Heart left ventricle (tissue), 16 donors: ENCODE measurements around the gene HDX. TPM values are rescaled to one million over a fixed set of nuclear protein-coding genes. Genes with fewer than 3 reads are reported as not detected.
A peak's percentile ranks its signal among the peaks of the same experiment; 100 is the strongest.

Source experiments
- ATAC-seq, 4 donors: fragments of 200-7000 bp; cut with Tn5 transposase; one replicate each; pipeline ENCODE4 v1.9.1; 2020 to 2022; ENCODE audit warnings: moderate library complexity in 4 of 4, mild to moderate bottlenecking in 3 of 4, moderate number of reproducible peaks in 1 of 4
- DNase-seq, 5 donors: peaks; one replicate each; pipeline ENCODE4 v3.0.0-alpha.2; 2020
- H3K27ac ChIP-seq, 12 donors: fragments of 200-600 bp; sonication (generic) in 4 of 12; one replicate each; pipeline versions ENCODE4 v1.5.0 to v1.8.0; 2016 to 2022; ENCODE audit warnings: mild to moderate bottlenecking in 2 of 12
- H3K27me3 ChIP-seq, 9 donors: fragments of 200-600 bp; sonication (generic) in 2 of 9; one replicate each; pipeline versions ENCODE4 v1.5.1 to v1.8.0; 2016 to 2022; ENCODE audit warnings: mild to moderate bottlenecking in 3 of 9
- H3K36me3 ChIP-seq, 9 donors: fragments of 200-600 bp; sonication (generic) in 2 of 9; one replicate each; pipeline versions ENCODE4 v1.5.0 to v1.8.0; 2018 to 2022; ENCODE audit warnings: mild to moderate bottlenecking in 2 of 9
- H3K4me1 ChIP-seq, 12 donors: fragments of 200-600 bp; sonication (generic) in 4 of 12; one replicate each; pipeline versions ENCODE4 v1.5.0 to v1.8.0; 2016 to 2022; ENCODE audit warnings: mild to moderate bottlenecking in 3 of 12
- H3K4me3 ChIP-seq, 12 donors: fragments of 200-600 bp; sonication (generic) in 4 of 12; one replicate each; pipeline versions ENCODE4 v1.5.0 to v1.8.0; 2017 to 2022; ENCODE audit warnings: mild to moderate bottlenecking in 9 of 12, moderate library complexity in 4 of 12
- H3K9me3 ChIP-seq, 12 donors: fragments of 200-600 bp; sonication (generic) in 4 of 12; one replicate each; pipeline versions ENCODE4 v1.5.0 to v1.8.0; 2016 to 2022; ENCODE audit warnings: mild to moderate bottlenecking in 1 of 12
- CTCF ChIP-seq, 12 donors: fragments of 200-600 bp; sonication (generic) in 4 of 12; IDR thresholded peaks; one replicate each; pipeline versions ENCODE4 v1.5.0 to v1.8.0; 2018 to 2022; ENCODE audit warnings: antibody characterized with exemption in 12 of 12, mild to moderate bottlenecking in 5 of 12
- POLR2A ChIP-seq, 2 donors: fragments of 450-650 bp; IDR thresholded peaks; one replicate each; pipeline ENCODE4 v1.6.1; 2017; ENCODE audit warnings: antibody characterized with exemption in 2 of 2, mild to moderate bottlenecking in 2 of 2, moderate library complexity in 2 of 2
- WGBS, 4 donors: extraction: QIAGEN DNeasy Blood & Tissue Kit in 2 of 4; methylation state at CpG; one replicate each; pipeline versions ENCODE4 v1.1.5 to v1.1.7; 2013 to 2018; 5-methylcytosine and 5-hydroxymethylcytosine counted together
- intact Hi-C, 10 donors: fragments of 100-400 bp; cut with DNase I; formaldehyde crosslinking; loops; one replicate each; pipeline versions ENCODE4 v1.11.1 to v1.14.2; 2022
- polyA plus RNA-seq, 2 donors: library from polyadenylated mRNA; stranded (reverse); fragments of 200-250 nt; gene quantifications; one replicate each; pipeline ENCODE4 v1.2.3, GENCODE V29; 2013
- total RNA-seq, 9 donors: library from RNA; depleted of rRNA in 2 of 9; stranded (reverse); fragments of >200 nt in 2 of 9; fragmentation: NEBNext Ultra II Directional in 3 of 9; extraction: Animal tissue kit (Norgen Biotek cat#: 25700) in 3 of 9; gene quantifications; one replicate each; pipeline versions ENCODE4 v1.1.0 to v1.2.4, GENCODE V29; 2016 to 2023
- donor health status: ischemic (EF 13 %, LVEDD 7.1; RV severe dilation, severe dysfunction).
- donor health status: healthy with polysubstance abuse.
- donor health status: DM: no; HTN: yes; CAD: no.
- donor health status: DM: no; HTN: no; CAD: no.
- donor health status: ischemic (EF 25% LVEDD 6.9; RV normal size, moderate dysfunction).
- donor health status: ischemic (EF 25% LVEDD 5.7; RV mildly dilated, moderate dysfunction).
- donor health status: healthy.
- donor health status: DM: yes; HTN: yes; CAD: no.
- donor health status: ischemic (EF 35%, LVEDD 5.7; RV mildly dilated, moderate dysfunction).
- donor health status: nonischemic (EF 11% LVEDD 7.7; RV severe dilation, severe dysfunction).
- donor health status: DM: yes; HTN: yes; CAD: no.
- donor health status: PGD.
- donor health status: ischemic (EF 29% LVEDD 5.4; RV normal size, mild dysfunction).
- donor health status: nonischemic (EF 23%, LVEDD 6.1; RV moderate dilation, normal function).

Gene HDX
- total and polyA plus RNA-seq, 11 donors = 0.34 to 3.4 (median 1.3) TPM

- WGBS, 4 donors = 40 to 82% (median 67%) methylated on average over 2 of the region's 2 CpGs
- no peak for TF ChIP-seq POLR2A (IDR thresholded peaks at IDR 0.05)
- TF ChIP-seq CTCF (IDR thresholded peaks at IDR 0.05) = no peak
- no peaks in the 10 kb centered on the region for H3K27me3 ChIP-seq
Measured at GRCh38 chrX:84475101-84475500, 27.2 kb downstream of the HDX start.

GRCh38 chrX:84469226-84469625 is 33.0 kb downstream of the HDX start:
- intact Hi-C loops = no loop called here
- no peaks in the 10 kb centered on the region for H3K4me1 ChIP-seq
- H3K27ac ChIP-seq = no peak overlapping the region
- H3K27me3 ChIP-seq = no peaks in the 10 kb centered on the region
- peaks cover 0 to 10% (median 0%) of the 10 kb centered on the region in 9 donors for H3K36me3 ChIP-seq
- 23 to 55% (median 43%) methylated on average over 3 of the region's 3 CpGs for WGBS, 4 donors
- peaks cover 0 to 9% (median 0%) of the 10 kb centered on the region in 12 donors for H3K9me3 ChIP-seq
- DNase-seq (no peak), ATAC-seq (no peak)
- no peak for TF ChIP-seq CTCF (IDR thresholded peaks at IDR 0.05)
- no peak for TF ChIP-seq POLR2A (IDR thresholded peaks at IDR 0.05)
- H3K4me3 ChIP-seq = no peak overlapping the region

More at GRCh38 chrX:84475101-84475500, 27.2 kb downstream of the HDX start:
- no peak for DNase-seq
- ATAC-seq = no peak
- Histone ChIP-seq H3K4me3 (no peak overlapping the region), H3K4me1 (no peaks in the 10 kb centered on the region), H3K9me3 (peaks cover 0 to under 1% (median 0%) of the 10 kb centered on the region in 12 donors), H3K27ac (no peak overlapping the region), H3K36me3 (no peaks in the 10 kb centered on the region)
- intact Hi-C loops = no loop called here

GRCh38 chrX:84467898-84468297 is 34.4 kb downstream of the HDX start:
- intact Hi-C loops = no loop called here
- no peak for DNase-seq
- Histone ChIP-seq H3K9me3 (peaks cover 0 to 11% (median 0%) of the 10 kb centered on the region in 12 donors), H3K4me1 (no peaks in the 10 kb centered on the region), H3K4me3 (no peak overlapping the region), H3K27ac (no peak overlapping the region), H3K36me3 (peaks cover 0 to 10% (median 0%) of the 10 kb centered on the region in 9 donors), H3K27me3 (no peaks in the 10 kb centered on the region)
- no peak for ATAC-seq
- 69 to 93% (median 89%) methylated on average over 1 of the region's 1 CpG for WGBS, 4 donors
- TF ChIP-seq CTCF (IDR thresholded peaks at IDR 0.05) = no peak
- no peak for TF ChIP-seq POLR2A (IDR thresholded peaks at IDR 0.05)

- no peak overlapping the region for H3K27ac ChIP-seq
- no peaks in the 10 kb centered on the region for H3K36me3 ChIP-seq
- no peaks in the 10 kb centered on the region for H3K27me3 ChIP-seq
- TF ChIP-seq CTCF (IDR thresholded peaks at IDR 0.05) (no peak), POLR2A (IDR thresholded peaks at IDR 0.05) (no peak)
- 39 to 74% (median 67%) methylated on average over 2 of the region's 2 CpGs for WGBS, 4 donors
- H3K9me3 ChIP-seq = peaks cover 0 to 26% (median 4%) of the 10 kb centered on the region in 12 donors
- intact Hi-C loops = no loop called here
- H3K4me1 ChIP-seq = no peaks in the 10 kb centered on the region
- H3K4me3 ChIP-seq = no peak overlapping the region
- ATAC-seq = peak in 1 of 4 donors; percentile 51
- DNase-seq = peak in 1 of 5 donors; percentile 24
Measured at GRCh38 chrX:84453351-84454246, 48.7 kb downstream of the HDX start.
